Prostate gland (tissue), 2 donors: ENCODE data around the gene U2SURP.

ENCODE experiments used
- POLR2A ChIP-seq: fragments of 450-650 bp; IDR thresholded peaks from one replicate; pipeline ENCODE4 v1.6.1; 2016; ENCODE audit warnings: antibody characterized with exemption, mild to moderate bottlenecking
- TF ChIP-seq, protein P1 (sequence below), 4 experiments: fragments of 200-600 bp in 2 of 4; fragments of 450-650 bp in 2 of 4; sonication (generic) in 2 of 4; IDR thresholded peaks; 1 replicate in 3 of 4; 2 replicates in 1 of 4; pipeline ENCODE4 v1.5.1; 2016 to 2019; ENCODE audit warnings: antibody characterized with exemption in 4 of 4, mild to moderate bottlenecking in 2 of 4, moderate library complexity in 2 of 4

DNA sequence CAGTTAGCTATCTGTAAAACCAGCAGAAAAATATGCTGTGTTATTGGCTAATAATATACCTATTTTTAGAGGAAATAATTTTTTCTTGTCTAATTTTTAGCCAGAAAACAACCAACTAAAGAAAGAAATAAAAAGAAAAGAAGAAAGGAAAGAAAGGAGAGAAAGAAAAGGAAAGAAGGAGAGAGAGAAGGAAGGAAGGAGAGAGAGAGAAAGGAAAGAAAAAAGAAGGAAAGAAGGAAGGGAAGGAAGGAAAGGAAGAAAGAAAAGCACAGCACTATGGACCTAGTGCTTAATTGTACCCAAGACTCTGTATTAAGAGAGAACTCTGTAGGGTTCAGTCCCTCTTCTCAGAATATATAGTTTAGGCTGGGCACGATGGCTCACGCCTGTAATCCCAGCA lies 34.6 kb upstream of the U2SURP start:
- TF ChIP-seq, protein P1, sequence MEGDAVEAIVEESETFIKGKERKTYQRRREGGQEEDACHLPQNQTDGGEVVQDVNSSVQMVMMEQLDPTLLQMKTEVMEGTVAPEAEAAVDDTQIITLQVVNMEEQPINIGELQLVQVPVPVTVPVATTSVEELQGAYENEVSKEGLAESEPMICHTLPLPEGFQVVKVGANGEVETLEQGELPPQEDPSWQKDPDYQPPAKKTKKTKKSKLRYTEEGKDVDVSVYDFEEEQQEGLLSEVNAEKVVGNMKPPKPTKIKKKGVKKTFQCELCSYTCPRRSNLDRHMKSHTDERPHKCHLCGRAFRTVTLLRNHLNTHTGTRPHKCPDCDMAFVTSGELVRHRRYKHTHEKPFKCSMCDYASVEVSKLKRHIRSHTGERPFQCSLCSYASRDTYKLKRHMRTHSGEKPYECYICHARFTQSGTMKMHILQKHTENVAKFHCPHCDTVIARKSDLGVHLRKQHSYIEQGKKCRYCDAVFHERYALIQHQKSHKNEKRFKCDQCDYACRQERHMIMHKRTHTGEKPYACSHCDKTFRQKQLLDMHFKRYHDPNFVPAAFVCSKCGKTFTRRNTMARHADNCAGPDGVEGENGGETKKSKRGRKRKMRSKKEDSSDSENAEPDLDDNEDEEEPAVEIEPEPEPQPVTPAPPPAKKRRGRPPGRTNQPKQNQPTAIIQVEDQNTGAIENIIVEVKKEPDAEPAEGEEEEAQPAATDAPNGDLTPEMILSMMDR (IDR thresholded peaks at IDR 0.05): no peak
- no peak for TF ChIP-seq POLR2A
